ENCODE results near the gene CTPS1.

DNA sequence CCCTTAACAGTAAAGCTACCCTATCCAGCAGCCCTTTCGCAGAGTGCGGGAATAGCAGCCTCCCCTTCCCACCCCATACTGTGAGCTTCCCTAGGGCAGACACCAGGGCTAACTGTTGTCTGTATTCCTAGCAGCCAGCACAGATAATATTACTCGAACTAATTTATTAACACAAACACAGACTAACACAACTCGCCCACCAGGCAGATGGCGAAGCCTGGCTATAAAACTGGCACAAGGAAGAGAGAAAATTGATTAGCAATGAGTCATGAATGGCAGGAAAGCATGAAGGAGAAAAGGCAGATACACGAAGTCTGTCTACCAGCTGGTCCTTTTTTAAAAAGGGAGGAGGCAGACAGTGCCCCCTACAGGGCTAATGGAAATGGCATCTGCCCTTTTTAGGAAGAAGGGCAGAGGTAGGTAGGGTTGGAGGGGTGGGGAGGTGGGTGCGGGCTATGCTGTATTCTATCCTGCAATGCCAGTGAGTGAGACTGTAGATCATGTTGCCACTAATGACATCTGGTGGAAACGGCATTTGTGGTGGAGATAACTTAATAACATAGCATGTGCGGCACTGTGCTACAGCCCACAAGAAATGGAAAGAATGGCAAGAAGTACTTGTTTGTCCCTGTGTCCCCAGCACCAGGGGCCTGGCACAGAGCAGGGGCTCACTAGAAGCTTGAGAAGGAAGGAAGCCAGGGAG is 30.6 kb upstream of the CTPS1 start:
- TF ChIP-seq CTCF (conservative IDR thresholded peaks at IDR 0.05 in 1 of 2, IDR thresholded peaks at IDR 0.05 in 1 of 2; ENCODE audit: extremely low read depth in 1 of 2, insufficient read depth in 1 of 2, low read depth in 1 of 2, low read length in 2 of 2) (peak; percentile 81 to 89), EZH2 (IDR thresholded peaks at IDR 0.05; ENCODE audit: borderline replicate concordance, low read length) (no peak)
